ENCODE data around the gene DUSP1.

Gene DUSP1

GRCh38 chr5:172723508-172723907 lies 47.5 kb downstream of the DUSP1 start:
- no peak for DNase-seq

- DNase-seq: no peak
These were observed 48.6 kb downstream of the DUSP1 start for GRCh38 chr5:172722327-172722815.

GRCh38 chr5:172721455-172722326 lies 49.3 kb downstream of the DUSP1 start:
- no peak for DNase-seq

- no peak for DNase-seq
These were observed 50.3 kb downstream of the DUSP1 start for GRCh38 chr5:172720655-172721054.

GRCh38 chr5:172719211-172719610 lies 51.8 kb downstream of the DUSP1 start:
- no peak for DNase-seq

GRCh38 chr5:172718527-172719114 lies 52.4 kb downstream of the DUSP1 start:
- DNase-seq: no peak

All from stimulated activated CD4-positive, alpha-beta T cell treated with anti-CD3 and anti-CD28 coated beads, Interleukin-4, amount 100 ng/mL, for 4 hours (primary cell).